Stimulated activated CD8-positive, alpha-beta memory T cell treated with anti-CD3 and anti-CD28 coated beads, Interleukin-12 subunit alpha, Interleukin-12 subunit beta, amount 100 ng/mL, for 24 hours (primary cell): ENCODE data around the gene CHCHD6.

Experiments used
- DNase-seq: peaks from one replicate; pipeline ENCODE4 v3.0.0-alpha.2; 2020; ENCODE audit errors: extremely low read depth

CHCHD6 gene

GRCh38 chr3:126939733-126940132 lies 235.7 kb downstream of the CHCHD6 start:
- no peak for DNase-seq

GRCh38 chr3:126941721-126942270 lies 237.8 kb downstream of the CHCHD6 start:
- no peak for DNase-seq

GRCh38 chr3:126944089-126944965 lies 240.3 kb downstream of the CHCHD6 start:
- no peak for DNase-seq

- no peak for DNase-seq
Measured at GRCh38 chr3:126945171-126945721, 241.2 kb downstream of the CHCHD6 start.

GRCh38 chr3:126945891-126946290 lies 241.9 kb downstream of the CHCHD6 start:
- DNase-seq, result no peak

GRCh38 chr3:126946405-126946804 lies 242.4 kb downstream of the CHCHD6 start:
- no peak for DNase-seq

GRCh38 chr3:126947429-126947828 lies 243.4 kb downstream of the CHCHD6 start:
- no peak for DNase-seq

- no peak for DNase-seq
Measured at GRCh38 chr3:126948980-126949535, 245.0 kb downstream of the CHCHD6 start.

- no peak for DNase-seq
Measured at GRCh38 chr3:126951561-126951960, 247.5 kb downstream of the CHCHD6 start.

- DNase-seq, result no peak
Measured at GRCh38 chr3:126952261-126952982, 248.4 kb downstream of the CHCHD6 start.

GRCh38 chr3:126952983-126953660 lies 249.1 kb downstream of the CHCHD6 start:
- no peak for DNase-seq

GRCh38 chr3:126954141-126954842 lies 250.3 kb downstream of the CHCHD6 start:
- DNase-seq, result no peak

GRCh38 chr3:126955004-126955790 lies 251.2 kb downstream of the CHCHD6 start:
- DNase-seq, result no peak

- DNase-seq, result no peak
Measured at GRCh38 chr3:126956361-126956760, 252.3 kb downstream of the CHCHD6 start.

- no peak for DNase-seq
Measured at GRCh38 chr3:126956866-126957650, 253.0 kb downstream of the CHCHD6 start.

- no peak for DNase-seq
Measured at GRCh38 chr3:126957776-126958637, 254.0 kb downstream of the CHCHD6 start.

GRCh38 chr3:126958638-126959085 lies 254.6 kb downstream of the CHCHD6 start:
- DNase-seq, result no peak
